Measurements from ENCODE around the gene ROPN1L. TPM values are rescaled to one million over a fixed set of nuclear protein-coding genes. Genes with fewer than 3 reads are reported as not detected.
"Not testable (repeated sequence)": the region's sequence is repeated elsewhere in the genome, so short reads cannot be mapped to it uniquely, and the experiment has no call there.

The ROPN1L gene
- total RNA-seq, 2 donors from 2014 or later = 4.7 to 5.3 TPM

DNA sequence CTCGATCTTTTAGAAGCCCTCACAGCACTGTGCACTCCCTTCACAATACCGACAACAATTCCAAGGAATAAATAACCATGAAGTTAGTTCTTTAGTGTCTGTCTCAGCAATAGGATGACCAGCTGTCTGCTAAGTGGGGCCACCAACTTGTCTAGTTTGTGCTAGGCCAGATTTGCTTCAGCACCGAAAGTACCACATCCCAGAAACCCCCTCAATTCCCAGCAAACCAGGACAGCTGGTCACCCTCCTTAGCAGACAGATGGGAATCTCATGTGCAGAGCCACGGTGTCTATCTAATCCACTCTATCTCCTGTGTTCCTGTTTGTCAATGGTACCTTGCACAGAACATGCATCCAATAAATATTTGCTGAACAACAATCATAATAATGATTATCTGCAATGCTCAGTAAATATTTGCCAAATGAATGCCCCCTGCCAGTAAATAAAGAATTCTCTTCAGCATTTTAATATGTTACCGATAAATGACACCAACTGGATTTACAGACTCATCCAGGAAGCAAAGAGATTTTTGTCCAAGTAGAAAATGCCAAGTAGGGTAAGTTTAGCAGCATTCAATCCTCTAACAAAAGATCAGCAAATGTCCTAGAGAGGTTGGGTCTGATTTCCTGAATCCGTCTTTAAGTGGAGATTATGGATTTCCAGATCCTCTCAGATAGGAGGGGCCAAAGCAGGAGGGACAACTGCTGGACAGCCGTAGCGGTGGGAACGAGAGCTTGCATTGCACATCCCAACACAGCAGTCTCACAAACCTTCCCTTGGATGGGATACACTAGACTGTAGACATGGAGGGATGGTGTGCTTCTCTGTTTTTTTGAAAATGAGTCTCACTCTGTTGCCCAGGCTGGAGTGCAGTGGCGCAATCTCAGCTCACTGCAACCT is 70.3 kb downstream of the ROPN1L start:
- ATAC-seq = no peak

DNA sequence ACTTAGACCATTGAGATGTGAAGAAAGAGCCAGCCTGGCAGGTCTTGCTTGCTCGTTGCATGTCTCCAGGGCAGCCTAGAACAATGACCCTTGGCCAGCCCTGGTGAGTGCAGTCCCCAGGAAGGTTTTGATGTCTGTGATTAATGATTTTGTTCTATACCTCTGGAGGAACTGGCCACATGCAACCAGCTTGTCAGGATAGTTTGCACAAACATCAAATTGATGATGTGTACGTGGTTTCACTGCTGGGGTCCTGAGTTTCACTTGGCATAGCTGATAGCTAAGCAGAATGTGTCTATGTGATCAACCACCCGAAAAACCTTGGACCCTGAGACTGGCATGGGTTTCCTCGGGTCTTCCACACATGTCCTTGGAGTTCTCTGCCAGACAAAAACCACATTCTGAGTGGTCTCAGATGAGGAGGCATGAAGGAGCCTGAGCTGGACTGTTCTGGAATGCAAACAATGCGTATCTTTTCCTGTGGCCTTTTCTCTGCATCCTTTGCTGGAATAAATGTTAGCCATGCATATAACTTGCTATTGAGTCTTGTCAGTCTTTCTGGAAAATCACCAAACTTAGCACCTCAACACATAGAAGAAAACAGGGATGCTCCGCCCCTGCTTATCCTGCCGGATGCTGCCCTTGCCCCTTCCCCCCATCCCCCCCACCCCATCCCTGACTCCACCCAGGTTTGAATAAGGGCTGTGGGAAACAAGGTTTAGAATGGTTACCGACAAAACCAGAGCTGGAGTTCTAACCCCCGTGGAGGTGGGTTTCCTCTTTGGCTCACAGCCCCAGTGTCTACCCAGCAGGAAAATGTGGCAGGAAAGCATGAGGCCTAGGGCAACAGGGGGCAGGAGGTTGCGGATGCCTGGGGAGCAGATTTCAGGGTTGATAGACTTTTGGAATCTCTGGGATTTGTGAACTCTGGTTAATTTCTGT is 72.1 kb downstream of the ROPN1L start:
- peaks cover 2% of the 10 kb centered on the region for H3K4me1 Mint-ChIP-seq
- no peak for DNase-seq
- ATAC-seq = no peak
- H3K27ac Mint-ChIP-seq = no peak overlapping the region
- no peak overlapping the region for H3K4me3 Mint-ChIP-seq
- peaks cover 16% of the 10 kb centered on the region for H3K27me3 Mint-ChIP-seq
- H3K36me3 Mint-ChIP-seq (ENCODE audit: low read depth) = no peaks in the 10 kb centered on the region
- H3K9me3 ChIP-seq (ENCODE audit: control insufficient read depth, low read length, poor library complexity, severe bottlenecking) = no peaks in the 10 kb centered on the region

More for the DNA sequence above, 70.3 kb downstream of the ROPN1L start:
- Mint-ChIP-seq H3K27me3 (peaks cover 16% of the 10 kb centered on the region), H3K27ac (no peak overlapping the region), H3K36me3 (ENCODE audit: low read depth) (no peaks in the 10 kb centered on the region), H3K4me3 (no peak overlapping the region), H3K4me1 (no peaks in the 10 kb centered on the region)
- no peaks in the 10 kb centered on the region for H3K9me3 ChIP-seq (ENCODE audit: control insufficient read depth, low read length, poor library complexity, severe bottlenecking)
- DNase-seq = no peak

DNA sequence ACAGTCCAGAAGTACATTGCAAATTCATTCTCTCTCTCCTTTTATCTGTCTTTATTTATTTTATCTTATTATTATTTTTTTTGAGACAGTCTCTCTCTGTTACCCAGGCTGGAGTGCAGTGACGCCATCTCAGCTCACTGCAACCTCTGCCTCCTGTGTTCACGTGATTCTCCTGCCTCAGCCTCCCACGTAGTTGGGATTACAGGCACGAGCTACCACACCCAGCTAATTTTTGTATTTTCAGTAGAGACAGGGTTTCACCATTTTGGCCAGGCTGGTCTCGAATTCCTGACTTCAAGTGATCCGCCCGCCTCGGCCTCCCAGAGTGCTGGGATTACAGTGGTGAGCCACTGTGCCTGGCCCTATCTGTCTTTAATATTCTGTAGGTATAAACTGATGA is 72.9 kb downstream of the ROPN1L start:
- ATAC-seq; H3K4me3 Mint-ChIP-seq; H3K27ac Mint-ChIP-seq; H3K4me1 Mint-ChIP-seq; H3K36me3 Mint-ChIP-seq (ENCODE audit: low read depth); DNase-seq; H3K27me3 Mint-ChIP-seq; H3K9me3 ChIP-seq (ENCODE audit: control insufficient read depth, low read length, poor library complexity, severe bottlenecking): not testable (repeated sequence)

Other genes with a start within 250 kb of the ROPN1L start
- gene ATPSCKMT, start 192.0 kb upstream of the ROPN1L start, total RNA-seq = 1 to 10 TPM; 6.1 to 6.5 TPM
- gene CCT5, start 191.6 kb upstream of the ROPN1L start, total RNA-seq = 10 to 100 TPM; 62.6 to 73.0 TPM
- gene CMBL, start 134.0 kb upstream of the ROPN1L start, total RNA-seq = under 1 TPM; 0.22 to 0.39 TPM
- 100 to 1,000 TPM; 156 to 198 TPM for gene MARCHF6, start 88.2 kb upstream of the ROPN1L start, total RNA-seq
- gene ANKRD33B, start 122.2 kb downstream of the ROPN1L start, total RNA-seq = 10 to 100 TPM in 1 of 2 donors, 1 to 10 TPM in 1; 5.3 to 13.9 TPM

Measured in T-helper 17 cell (primary cell).